DND-41 (cell line): Measurements from ENCODE around the gene AFAP1L1.

Experiments used
- ATAC-seq: fragments of 200-7000 bp; cut with Tn5 transposase; 3 replicates; pipeline ENCODE4 v1.9.1; 2021; ENCODE audit warnings: low read depth; ENCODE audit not compliant: insufficient read depth
- DNase-seq: peaks from one replicate; pipeline ENCODE4 v3.0.0-alpha.2; 2020
- H2AFZ ChIP-seq: 2 replicates; pipeline ENCODE4 v1.6.0; 2012; ENCODE audit warnings: low read depth, low read length
- H3K27ac ChIP-seq: 2 replicates; pipeline ENCODE4 v1.5.1; 2012; ENCODE audit warnings: low read length, inconsistent platforms
- H3K27me3 ChIP-seq: fragments of 200-600 bp; sonication (generic); 2 replicates; pipeline ENCODE4 v1.6.0; 2012; ENCODE audit warnings: low read length, mild to moderate bottlenecking, inconsistent platforms; ENCODE audit not compliant: insufficient read depth, poor library complexity
- H3K36me3 ChIP-seq: 2 replicates; pipeline ENCODE4 v1.5.1; 2012; ENCODE audit warnings: low read length, inconsistent platforms; ENCODE audit not compliant: insufficient read depth
- H3K4me1 ChIP-seq: 2 replicates; pipeline ENCODE4 v1.5.1; 2012; ENCODE audit warnings: mild to moderate bottlenecking, low read length; ENCODE audit not compliant: insufficient read depth
- H3K4me2 ChIP-seq: 2 replicates; pipeline ENCODE4 v1.6.0; 2012; ENCODE audit warnings: mild to moderate bottlenecking, moderate library complexity, low read length, inconsistent platforms; ENCODE audit not compliant: insufficient read depth
- H3K4me3 ChIP-seq, 2 experiments: fragments of 200-600 bp in 1 of 2; shearing (Covaris generic) in 1 of 2; 2 replicates each; pipeline ENCODE4 v1.5.1; 2012 to 2016; ENCODE audit warnings: inconsistent platforms in 2 of 2, low read length in 2 of 2, mild to moderate bottlenecking in 2 of 2, low read depth in 1 of 2, moderate library complexity in 1 of 2
- H3K79me2 ChIP-seq: 2 replicates; pipeline ENCODE4 v1.6.0; 2012; ENCODE audit warnings: low read length, inconsistent platforms; ENCODE audit not compliant: insufficient read depth
- H3K9ac ChIP-seq: 2 replicates; pipeline ENCODE4 v1.6.0; 2012; ENCODE audit warnings: low read depth, mild to moderate bottlenecking, inconsistent platforms, low read length, moderate library complexity
- H3K9me3 ChIP-seq: 2 replicates; pipeline ENCODE4 v1.5.1; 2012; ENCODE audit warnings: low read length, moderate library complexity, mild to moderate bottlenecking, inconsistent platforms; ENCODE audit not compliant: insufficient read depth, severe bottlenecking
- H4K20me1 ChIP-seq: 2 replicates; pipeline ENCODE4 v1.6.0; 2012; ENCODE audit warnings: low read length; ENCODE audit not compliant: insufficient read depth
- CTCF ChIP-seq: IDR thresholded peaks from 2 replicates; pipeline ENCODE4 v1.5.1; 2012; ENCODE audit warnings: borderline replicate concordance, low read length, moderate library complexity, mild to moderate bottlenecking; ENCODE audit not compliant: poor library complexity, severe bottlenecking; ENCODE audit errors: extremely low read depth
- EZH2 ChIP-seq: IDR thresholded peaks from 3 replicates; pipeline ENCODE4 v1.6.1; 2012; ENCODE audit warnings: borderline replicate concordance, low read depth, mild to moderate bottlenecking, moderate library complexity, low read length, inconsistent platforms; ENCODE audit not compliant: severe bottlenecking

Gene AFAP1L1

GRCh38 chr5:149379177-149379761 is 107.6 kb downstream of the AFAP1L1 start, which contains the start of gene IL17B:
TSS of gene IL17B (minus strand) at chr5:149379292. CDS start at chr5:149379225, 67 bp downstream.
- no peaks in the 10 kb centered on the region for H3K36me3 ChIP-seq
- H4K20me1 ChIP-seq, result no peaks in the 10 kb centered on the region
- H3K9me3 ChIP-seq, result no peaks in the 10 kb centered on the region
- DNase-seq (no peak), ATAC-seq (no peak)
- H3K4me3 ChIP-seq, result no peak within 1 kb of the TSS
- no peak within 1 kb of the TSS for H3K27ac ChIP-seq
- H3K4me1 ChIP-seq, result no peaks in the 10 kb centered on the region
- H3K9ac ChIP-seq, result no peak within 1 kb of the TSS
- no peak within 1 kb of the TSS for H3K4me2 ChIP-seq
- H2AFZ ChIP-seq, result no peak within 1 kb of the TSS
- TF ChIP-seq EZH2 (no peak), CTCF (no peak)
- H3K27me3 ChIP-seq, result no peaks in the 10 kb centered on the region
- H3K79me2 ChIP-seq, result no peaks in the 10 kb centered on the region

GRCh38 chr5:149379818-149380374 is 108.2 kb downstream of the AFAP1L1 start:
- Histone ChIP-seq H3K4me2 (no peak overlapping the region), H3K4me1 (no peaks in the 10 kb centered on the region), H2AFZ (no peak overlapping the region), H3K9me3 (no peaks in the 10 kb centered on the region), H4K20me1 (no peaks in the 10 kb centered on the region), H3K27ac (no peak overlapping the region), H3K79me2 (no peaks in the 10 kb centered on the region), H3K4me3 (no peak overlapping the region), H3K36me3 (no peaks in the 10 kb centered on the region), H3K9ac (no peak overlapping the region), H3K27me3 (no peaks in the 10 kb centered on the region)
- TF ChIP-seq EZH2, result no peak
- TF ChIP-seq CTCF, result no peak
- DNase-seq (no peak), ATAC-seq (no peak)

- DNase-seq, result no peak
- ATAC-seq, result no peak
Measured at GRCh38 chr5:149380466-149381121, 108.9 kb downstream of the AFAP1L1 start.

More at GRCh38 chr5:149380466-149381121, 108.9 kb downstream of the AFAP1L1 start:
- H3K79me2 ChIP-seq, result no peaks in the 10 kb centered on the region
- H3K4me2 ChIP-seq, result no peak overlapping the region
- TF ChIP-seq CTCF (no peak), EZH2 (no peak)
- no peak overlapping the region for H3K4me3 ChIP-seq
- H3K27ac ChIP-seq, result no peak overlapping the region
- no peaks in the 10 kb centered on the region for H3K4me1 ChIP-seq
- no peaks in the 10 kb centered on the region for H3K27me3 ChIP-seq
- no peak overlapping the region for H3K9ac ChIP-seq
- H4K20me1 ChIP-seq, result no peaks in the 10 kb centered on the region
- no peaks in the 10 kb centered on the region for H3K36me3 ChIP-seq
- no peak overlapping the region for H2AFZ ChIP-seq
- H3K9me3 ChIP-seq, result no peaks in the 10 kb centered on the region
